ENCODE results near the gene PPP2R5D.

The PPP2R5D gene

DNA sequence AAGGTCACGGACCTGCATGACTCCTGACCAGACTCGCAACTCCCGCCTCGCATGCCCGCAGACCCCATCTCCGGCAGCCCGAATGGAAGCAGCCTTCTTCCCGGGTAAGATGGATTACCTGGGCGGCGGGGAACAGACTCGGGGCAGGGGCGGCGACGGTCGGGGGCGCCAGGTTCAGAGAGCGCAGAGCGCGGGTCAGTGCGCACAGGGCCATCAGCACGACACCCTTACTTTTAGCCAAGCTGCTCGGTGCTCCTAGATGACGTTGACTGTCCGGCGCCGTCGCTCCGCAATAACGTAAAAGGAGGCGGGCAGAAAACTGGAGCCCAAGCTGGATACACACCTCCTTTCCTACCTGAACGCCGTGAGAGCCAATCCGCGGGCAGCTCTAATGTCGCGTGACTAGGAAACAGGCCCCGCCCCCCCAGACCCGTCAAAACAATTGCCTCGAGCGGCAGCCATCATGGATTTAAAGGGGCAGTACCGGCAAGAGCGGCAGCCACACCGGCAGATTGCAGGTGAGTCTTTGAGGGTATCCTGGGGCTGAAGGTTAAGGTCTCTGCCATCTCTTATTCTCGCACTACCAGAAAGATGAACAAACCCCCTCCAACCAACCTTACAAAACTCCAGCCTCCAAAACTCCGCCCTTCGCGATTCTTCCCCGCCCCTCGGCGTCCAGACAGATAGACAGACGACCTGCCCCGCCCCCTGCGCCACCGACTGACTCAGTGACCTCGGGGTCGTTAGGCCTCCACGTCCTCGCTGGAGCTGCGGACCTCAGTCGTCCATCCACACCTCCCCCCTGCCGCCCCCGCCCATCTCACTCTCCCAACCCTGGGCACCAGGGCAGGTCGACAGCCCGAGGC, 75.0 kb downstream of the PPP2R5D start, which contains the start of the genes KLC4 and MRPL2:
Gene KLC4 (plus strand): TSS at position 464 of the 866 bp plus-strand sequence. CDS start 1,705 bp downstream, outside the sequence.
Gene MRPL2 (minus strand): TSS at position 267 of the 866 bp plus-strand sequence. CDS start 53 bp downstream, at position 214.
- peak; percentile 100 for DNase-seq (ENCODE audit: low spot score)

DNA sequence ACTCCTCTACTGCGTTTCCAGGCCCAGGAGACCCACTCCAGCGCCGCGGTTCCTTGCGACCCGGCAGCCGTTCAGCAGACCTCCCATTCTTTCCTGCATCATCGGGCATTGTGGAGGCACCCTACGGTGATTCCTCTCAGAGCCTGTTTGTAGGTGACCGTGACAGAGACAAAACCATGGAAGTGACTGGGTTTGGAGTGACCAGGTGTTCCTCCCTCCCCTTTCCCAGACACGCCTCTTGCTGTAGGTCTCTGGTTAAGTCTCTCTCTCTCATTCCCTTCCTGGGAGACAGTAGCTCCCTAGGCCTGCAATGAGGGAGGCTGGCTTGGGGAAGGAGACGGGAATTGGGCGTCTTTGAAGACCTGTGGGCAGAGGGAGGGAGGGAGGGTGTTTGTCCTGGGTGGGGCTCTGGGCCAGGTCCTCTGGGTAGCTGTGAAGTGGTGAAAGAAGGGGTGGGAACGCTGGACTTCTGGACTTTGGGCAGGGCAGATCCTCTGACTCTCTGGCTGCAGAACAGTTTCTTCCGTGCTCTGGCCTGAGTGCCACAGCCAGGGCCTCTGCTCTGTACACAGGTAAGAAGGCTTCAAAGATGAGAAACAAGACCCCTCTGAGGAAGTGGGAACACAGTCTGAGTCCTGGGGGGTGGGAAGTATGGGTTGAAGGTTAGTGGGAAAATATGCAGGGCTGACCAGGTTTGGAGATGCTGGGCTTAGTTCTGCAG, 75.8 kb downstream of the PPP2R5D start:
- peak; percentile 50 for DNase-seq (ENCODE audit: low spot score)

DNA sequence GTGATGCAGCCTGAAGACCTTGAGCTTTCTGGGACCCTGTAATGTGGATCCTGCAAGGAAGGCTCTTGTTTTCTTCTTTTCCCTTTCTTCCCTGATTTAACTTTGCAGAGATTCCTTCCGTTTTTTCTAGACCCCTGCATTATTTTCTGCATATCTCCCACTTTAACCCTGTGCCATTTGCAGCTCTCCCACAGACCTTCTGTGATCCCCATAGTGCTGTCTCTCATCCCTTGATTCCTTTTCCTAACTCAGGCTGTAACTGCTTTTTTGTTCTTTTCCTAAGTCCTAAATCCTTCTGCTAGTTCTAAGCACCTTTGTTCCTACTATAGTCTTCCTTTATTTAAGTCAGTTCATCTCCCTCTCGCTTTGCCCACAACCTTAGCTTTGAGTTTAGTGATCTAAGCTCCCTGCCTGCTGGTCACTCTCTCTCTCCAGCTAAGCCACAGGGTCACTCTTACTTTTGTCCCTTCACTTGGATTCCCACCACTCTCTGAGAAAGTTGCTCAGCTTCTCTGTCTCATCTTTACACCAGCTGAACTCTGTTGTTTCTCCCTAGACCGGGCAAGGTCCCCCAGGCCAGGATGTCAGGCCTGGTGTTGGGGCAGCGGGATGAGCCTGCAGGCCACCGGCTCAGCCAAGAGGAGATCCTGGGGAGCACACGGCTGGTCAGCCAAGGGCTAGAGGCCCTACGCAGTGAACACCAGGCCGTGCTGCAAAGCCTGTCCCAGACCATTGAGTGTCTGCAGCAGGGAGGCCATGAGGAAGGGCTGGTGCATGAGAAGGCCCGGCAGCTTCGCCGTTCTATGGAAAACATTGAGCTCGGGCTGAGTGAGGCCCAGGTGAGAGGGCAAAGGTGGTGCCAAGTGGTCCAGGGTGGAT, 76.6 kb downstream of the PPP2R5D start:
- no peak for DNase-seq (ENCODE audit: low spot score)

- no peak for DNase-seq (ENCODE audit: low spot score)
Measured at GRCh38 chr6:43061861-43062260, 77.5 kb downstream of the PPP2R5D start.
